ENCODE measurements around the gene SLC35F1. TPM values are rescaled to one million over a fixed set of nuclear protein-coding genes. Genes with fewer than 3 reads are reported as not detected.

SLC35F1 gene
- total and polyA plus RNA-seq, 5 donors, result 1.0 to 2.4 (median 2.0) TPM

Other genes with a start within 250 kb of the SLC35F1 start
- gene NUS1, start 231.8 kb upstream of the SLC35F1 start, total RNA-seq, result 10 to 100 TPM; 17.9 to 23.2 (median 18.7) TPM
- 12.5 TPM for gene NUS1, start 231.8 kb upstream of the SLC35F1 start, polyA plus RNA-seq